GM19239 (cell line): ENCODE data around the gene SYNGR3.
"Not testable (repeated sequence)": the region's sequence is repeated elsewhere in the genome, so short reads cannot be mapped to it uniquely, and the experiment has no call there.

Experiments
- DNase-seq: peaks from one replicate; pipeline ENCODE4 v3.0.0; 2011; ENCODE audit warnings: low spot score; ENCODE audit not compliant: insufficient read length
- FAIRE-seq: peaks from 2 replicates; lab custom pipeline; 2011; peaks lifted over from hg19 to GRCh38; lab: Jason Lieb, UNC

The SYNGR3 gene

DNA sequence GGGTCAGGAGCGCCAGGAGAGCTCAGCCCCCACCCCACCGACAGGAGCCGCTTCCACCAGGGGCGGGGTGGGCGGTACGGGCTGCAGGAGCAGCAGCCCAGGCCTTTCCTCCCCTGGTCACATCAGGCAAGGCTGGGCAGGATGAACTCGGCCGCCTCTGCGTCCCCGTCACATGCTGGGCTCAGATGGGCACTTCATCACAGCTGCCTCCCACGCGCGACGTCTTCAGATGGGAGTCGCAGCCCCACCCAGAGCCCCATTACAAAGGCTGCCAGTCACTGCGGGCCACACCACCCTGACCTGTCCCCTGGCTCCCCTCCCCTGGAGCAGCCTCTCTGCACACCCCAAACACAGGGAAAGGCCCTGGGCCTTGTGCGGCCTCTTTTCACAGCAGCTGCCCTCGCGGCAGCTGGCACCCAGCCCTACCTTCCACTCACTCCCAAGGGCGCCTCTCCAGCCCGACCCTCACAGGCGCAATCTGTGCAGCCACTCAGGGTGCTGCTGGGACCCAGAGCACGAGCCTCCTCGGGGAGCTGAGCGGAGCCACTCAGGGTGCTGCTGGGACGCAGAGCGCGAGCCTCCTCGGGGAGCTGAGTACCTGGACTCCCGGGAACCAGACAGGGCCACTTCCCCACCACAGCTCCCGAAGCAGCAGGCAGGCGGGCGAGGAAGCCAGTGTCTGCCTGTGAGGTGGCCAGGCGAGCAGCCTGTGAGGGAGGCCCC lies 15.2 kb downstream of the SYNGR3 start:
- FAIRE-seq (no peak), DNase-seq (no peak)

DNA sequence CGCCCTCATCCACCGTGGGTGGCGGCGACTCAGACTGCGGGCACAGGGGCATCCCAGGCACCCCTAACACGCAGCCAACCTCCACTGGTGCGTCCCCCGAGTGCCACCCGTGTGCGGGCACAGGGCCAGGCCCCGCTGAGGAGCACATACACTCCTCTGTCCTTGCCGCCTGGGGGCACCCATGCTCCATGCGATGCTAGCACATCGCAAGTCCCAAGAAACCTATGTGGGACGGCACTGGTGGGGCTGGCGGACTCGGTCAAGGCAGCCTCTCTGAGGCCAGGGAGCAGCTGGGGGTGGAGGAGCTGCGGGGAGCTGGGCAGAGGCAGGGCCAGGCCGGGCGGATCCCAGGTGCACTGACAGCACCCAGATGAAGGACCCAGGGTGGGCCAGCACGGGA lies 15.9 kb downstream of the SYNGR3 start:
- no peak for DNase-seq
- FAIRE-seq, result no peak

DNA sequence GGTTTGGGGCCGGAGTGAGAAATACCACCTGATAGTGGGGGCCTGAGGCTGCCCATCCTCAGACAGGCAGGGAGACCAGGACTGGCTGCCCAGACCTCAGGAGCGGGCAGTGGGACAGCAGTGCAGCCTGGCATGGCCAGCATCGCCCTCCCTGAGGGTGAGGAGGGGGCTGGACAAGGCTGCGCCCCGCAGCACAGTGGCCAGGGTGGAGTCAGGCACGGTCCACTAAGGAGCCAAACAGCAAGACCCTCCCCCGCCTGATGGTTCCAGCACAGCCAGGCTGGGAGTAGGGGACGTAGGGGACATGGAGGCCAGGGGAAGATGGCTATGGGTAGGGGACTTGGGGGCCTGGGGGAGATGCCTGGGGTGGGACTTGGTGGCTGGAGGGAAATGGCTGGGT lies 16.5 kb downstream of the SYNGR3 start:
- FAIRE-seq (no peak), DNase-seq (no peak)

DNA sequence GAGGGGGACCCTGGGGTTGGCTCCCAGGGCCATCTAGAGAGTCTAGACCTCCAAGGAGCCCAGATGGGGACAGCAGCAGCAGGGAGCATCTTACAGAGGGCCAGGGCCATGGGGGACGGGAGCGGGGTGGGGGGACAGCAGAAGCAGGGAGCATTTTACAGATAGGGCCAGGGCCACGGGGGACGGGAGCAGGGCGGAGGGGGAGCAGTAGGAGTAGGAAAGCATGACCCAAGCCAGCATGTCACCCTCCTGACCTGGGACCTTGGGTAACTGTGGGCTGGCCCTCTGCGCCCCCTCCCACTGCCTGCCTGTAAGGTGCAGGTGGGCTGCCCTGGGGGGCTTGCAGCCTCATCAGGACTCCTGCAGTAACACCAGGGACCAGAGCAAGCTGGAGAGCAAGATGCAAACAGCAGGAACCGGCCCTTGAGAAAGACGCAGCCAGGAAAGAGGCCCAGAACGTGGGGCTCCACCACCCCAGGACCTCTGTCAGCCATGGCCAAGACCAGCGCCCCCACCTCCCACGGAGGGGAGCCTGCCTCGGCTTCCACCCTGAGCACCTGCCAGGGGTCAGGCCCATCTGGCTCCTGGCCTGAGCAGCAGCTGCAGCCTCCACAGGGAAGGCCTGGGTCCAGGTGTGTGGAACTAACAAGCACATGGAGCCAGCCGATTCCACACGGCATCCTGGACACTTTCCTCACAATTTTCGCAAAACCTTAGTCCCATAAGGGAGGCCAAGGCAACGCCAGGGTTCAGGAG lies 17.5 kb downstream of the SYNGR3 start:
- FAIRE-seq, result no peak

DNA sequence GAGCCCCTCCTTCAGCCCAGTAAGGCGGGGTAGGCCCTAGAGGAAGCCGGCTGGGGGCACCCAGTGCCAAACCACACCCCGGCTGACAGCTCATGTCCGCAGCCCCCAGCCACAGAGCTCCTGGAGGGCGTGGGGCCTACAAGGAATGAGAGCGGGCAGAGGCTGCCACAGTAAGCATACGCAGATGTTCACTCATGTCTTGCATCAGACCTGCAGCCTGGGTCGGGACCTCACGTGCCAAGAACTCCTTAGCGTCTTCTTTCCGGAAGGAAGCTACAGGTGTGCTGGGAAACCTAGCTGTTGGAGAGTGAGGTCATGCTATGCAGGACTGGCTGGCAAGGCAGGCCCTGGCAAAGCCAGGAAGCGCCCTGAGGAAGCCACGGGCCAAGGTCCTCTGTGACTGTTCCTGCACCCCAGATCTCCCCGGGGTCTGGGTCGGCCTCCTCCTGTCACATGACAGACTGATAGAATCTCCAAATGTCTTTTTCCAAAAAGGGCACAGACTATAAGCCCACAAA lies 18.3 kb downstream of the SYNGR3 start:
- DNase-seq, result no peak

More for the DNA sequence above, 17.5 kb downstream of the SYNGR3 start:
- DNase-seq, result no peak

DNA sequence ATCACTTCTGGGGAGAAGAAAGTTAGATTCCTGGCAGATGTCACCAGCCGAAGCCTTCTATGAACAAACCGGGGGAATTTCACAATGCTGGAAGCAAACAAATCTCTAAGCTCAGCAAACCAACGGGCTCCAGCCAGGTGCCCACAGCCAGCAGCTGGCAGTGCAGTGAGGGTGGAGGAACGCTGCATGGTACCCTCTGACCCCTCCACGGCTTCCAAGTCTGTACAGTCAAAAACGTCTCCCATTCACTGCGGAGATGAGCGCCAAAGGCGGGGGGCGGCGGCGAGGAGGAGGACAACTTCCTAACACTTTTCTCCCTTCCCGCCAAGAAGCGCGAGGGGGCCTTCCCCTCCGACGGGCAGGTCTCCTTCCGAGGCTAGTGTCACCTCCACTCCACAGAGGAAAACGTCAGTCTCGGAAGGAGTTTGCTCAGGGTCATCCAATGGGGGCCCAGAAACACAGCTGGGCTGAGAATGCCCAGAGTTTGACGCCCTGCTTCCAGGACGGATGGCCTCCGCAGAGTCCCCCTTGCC lies 18.9 kb downstream of the SYNGR3 start:
- no peak for DNase-seq
- no peak for FAIRE-seq

More for the DNA sequence above, 18.3 kb downstream of the SYNGR3 start:
- no peak for FAIRE-seq

DNA sequence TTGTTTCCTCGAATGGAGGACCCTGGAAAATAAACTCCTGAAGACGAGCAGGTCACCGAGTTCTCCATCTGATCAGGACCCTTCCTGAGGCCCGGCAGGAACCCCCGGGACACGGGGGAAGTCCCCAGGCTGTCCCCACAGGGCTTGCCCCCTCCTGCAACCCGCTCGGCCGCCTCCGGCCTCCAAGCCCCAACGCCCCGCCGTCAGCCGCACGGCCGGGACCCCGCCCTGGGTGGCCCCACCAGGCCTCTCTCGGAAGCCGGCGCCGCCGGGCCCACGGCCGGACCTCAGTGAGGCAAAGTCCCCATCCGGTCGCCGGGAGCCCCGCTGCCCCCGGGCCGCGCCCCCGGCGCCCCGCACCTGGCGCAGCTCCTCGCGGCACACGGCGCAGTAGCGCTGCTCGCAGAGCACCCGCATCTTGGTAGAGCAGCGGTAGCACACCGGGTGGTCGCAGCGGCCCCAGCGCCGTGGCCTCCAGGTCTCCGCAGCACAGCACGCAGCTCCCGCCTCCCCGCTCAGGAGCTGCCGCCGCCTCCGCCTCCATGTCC lies 19.5 kb downstream of the SYNGR3 start:
- DNase-seq, result no peak
- no peak for FAIRE-seq

DNA sequence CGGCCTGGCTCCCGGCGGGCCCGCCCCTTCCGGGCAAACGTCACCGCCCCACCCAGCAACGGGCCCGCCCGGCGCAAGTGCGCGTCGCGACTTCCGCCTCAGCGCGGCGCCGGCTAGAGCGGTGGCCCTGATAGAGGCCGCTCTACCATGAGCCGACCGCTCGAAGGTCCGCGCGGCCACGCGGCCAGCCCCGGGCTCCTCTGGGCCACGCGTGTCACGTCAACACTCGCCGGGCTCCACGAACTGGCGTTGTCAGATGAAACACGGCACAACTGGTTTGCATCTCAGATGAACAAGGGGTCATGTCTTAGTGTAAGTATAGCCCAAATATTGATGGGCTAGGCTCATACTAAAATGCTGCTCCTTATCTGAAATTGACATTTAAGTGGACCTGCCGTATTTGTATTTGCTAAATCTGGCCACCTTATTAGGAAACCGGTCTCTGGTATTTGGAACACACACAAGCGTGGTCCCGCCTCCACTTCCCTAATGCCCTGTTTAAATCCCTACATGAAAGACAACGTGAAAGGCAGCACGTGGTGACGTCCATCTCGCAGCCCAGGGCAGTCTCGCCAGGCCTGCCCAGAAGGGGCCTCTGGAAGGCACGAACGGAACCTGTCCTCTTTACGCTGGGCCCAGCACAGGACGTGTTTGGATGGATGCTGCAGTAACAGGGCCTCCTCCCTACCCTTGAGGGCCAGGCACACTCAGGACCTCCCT lies 20.2 kb downstream of the SYNGR3 start, which contains the start of gene ZNF598:
TSS of gene ZNF598 (minus strand) at position 31 of the 720 bp plus-strand sequence.
- DNase-seq, result peak; percentile 96
- peak; percentile 82 for FAIRE-seq

DNA sequence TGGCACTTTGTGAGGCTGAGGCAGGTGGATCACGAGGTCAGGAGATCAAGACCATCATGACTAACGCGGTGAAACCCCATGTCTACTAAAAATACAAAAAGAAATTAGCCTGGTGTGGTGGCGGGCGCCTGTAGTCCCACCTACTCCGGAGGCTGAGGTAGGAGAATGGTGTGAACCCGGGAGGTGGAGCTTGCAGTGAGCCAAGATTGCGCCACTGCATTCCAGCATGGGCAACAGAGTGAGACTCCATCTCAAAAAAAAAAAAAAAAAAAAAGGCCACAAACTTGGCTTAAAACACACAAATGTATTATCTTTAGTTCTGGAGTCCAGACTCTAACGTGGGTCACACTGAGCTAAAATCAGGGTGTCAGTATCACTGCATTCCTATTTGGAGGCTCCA lies 22.0 kb downstream of the SYNGR3 start:
- not testable (repeated sequence) for DNase-seq, FAIRE-seq

DNA sequence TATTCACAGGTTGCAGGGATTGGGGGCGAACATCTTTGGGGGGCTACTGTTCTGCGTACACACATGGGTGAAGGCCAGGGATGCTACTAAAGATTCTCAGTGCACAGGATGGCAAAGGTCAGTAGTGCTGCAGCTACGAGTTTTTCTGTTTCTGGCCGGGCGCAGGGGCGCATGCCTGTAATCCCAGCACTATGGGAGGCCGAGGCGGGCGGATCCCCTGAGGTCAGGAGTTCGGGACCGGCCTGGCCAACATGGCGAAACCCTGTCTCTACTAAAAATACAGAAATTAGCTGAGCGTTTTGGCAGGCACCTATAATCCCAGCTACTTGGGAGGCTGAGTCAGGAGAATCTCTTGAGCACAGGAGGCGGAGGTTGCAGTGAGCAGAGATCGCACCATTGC lies 23.8 kb downstream of the SYNGR3 start:
- FAIRE-seq (no peak), DNase-seq (no peak)

DNA sequence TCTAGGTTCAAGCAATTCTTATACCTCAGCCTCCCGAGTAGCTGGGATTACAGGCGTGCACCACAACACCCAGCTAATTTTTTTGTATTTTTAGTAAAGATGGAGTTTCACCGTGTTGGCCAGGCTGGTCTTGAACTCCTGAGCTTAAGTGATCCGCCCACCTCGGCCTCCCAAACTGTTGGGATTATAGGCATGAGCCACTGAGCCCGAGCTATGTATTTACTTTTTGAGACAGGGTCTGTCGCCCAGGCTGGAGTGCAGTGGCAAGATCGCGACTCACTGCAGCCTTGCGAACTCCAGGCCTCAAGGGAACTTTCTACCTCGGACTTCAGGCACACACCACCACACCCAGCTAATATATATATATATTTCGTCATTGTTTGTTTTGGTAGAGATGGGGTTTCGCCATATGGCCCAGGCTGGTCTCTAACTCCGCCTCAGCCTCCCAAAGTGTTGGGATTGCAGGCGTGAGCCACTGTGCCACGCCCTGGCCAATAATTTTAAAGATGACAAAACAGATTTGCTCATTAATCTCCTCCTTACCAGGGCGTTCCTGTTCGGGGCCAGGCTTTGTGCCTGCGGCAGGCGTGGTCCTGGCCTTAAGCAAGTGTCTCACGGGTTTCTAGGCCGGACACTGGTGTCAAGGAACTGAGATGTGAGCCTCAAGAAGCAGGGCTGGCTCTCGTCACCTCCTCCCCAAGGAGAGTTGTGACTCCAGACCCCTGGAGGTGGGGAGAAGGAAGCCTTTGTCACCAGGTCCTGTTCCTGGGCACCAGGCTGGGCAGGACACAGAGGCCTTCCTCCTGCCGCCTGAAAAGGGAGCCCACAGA lies 25.6 kb downstream of the SYNGR3 start:
- FAIRE-seq (no peak), DNase-seq (no peak)

DNA sequence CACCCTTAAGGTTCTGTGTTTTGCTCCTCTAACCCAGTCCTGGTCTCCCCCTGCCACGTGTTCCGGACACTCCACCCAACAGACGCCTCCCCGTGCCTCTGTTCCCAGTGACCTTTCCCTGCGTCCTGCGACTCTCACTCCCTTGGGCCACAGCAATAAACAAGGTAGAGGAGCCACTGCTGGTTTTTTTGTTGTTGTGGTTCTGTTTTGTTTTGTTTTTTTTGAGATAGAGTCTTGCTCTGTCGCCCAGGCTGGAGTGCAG lies 26.1 kb downstream of the SYNGR3 start:
- DNase-seq, result no peak
- no peak for FAIRE-seq

DNA sequence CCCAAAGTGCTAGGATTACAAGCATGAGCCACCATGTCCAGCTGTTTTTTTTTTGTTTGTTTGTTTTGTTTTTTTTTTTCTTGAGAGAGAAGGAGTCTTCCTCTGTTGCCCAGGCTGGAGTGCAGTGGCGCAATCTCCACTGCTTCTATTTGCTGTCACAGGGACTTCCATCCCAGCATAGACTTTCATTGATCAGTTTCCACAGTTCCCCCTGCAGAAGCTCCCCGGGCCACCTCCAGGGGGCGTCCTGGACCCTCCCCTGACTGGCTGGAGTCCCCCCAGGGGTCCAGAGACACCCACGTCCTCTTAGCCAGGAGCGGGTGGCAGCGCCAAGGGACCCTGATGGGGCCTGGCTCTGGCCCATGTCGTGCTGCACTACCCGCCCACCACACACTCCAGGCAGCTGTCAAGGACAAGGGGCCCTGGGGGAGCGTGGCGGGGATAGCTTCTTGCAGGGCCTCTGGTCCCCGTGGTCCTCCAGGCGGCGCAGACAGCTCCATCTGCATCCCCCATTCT lies 26.7 kb downstream of the SYNGR3 start:
- FAIRE-seq (no peak), DNase-seq (no peak)

DNA sequence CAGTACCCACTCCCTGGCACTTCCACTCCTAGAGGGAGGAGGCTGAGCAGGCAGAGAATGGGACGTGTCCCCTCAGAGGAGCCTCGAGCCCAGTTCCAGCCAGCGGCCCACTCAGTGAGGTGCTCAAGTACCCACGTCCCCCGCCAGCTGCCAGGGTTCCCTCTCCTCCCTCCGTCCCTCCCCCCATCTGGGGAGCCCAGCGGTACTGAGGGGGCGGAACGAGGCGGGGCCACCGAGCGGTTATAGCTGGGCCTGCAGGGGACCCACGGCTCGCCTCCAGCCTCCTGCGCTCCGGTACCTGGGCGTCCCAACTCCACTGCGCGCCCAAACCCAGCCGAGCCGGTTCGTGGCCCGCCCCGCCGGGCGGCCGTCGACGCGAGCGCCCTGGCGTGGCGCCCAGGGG lies 29.7 kb downstream of the SYNGR3 start, which contains the start of gene NPW:
TSS of gene NPW (plus strand) at position 268 of the 403 bp plus-strand sequence.
- no peak for DNase-seq
- FAIRE-seq, result no peak

DNA sequence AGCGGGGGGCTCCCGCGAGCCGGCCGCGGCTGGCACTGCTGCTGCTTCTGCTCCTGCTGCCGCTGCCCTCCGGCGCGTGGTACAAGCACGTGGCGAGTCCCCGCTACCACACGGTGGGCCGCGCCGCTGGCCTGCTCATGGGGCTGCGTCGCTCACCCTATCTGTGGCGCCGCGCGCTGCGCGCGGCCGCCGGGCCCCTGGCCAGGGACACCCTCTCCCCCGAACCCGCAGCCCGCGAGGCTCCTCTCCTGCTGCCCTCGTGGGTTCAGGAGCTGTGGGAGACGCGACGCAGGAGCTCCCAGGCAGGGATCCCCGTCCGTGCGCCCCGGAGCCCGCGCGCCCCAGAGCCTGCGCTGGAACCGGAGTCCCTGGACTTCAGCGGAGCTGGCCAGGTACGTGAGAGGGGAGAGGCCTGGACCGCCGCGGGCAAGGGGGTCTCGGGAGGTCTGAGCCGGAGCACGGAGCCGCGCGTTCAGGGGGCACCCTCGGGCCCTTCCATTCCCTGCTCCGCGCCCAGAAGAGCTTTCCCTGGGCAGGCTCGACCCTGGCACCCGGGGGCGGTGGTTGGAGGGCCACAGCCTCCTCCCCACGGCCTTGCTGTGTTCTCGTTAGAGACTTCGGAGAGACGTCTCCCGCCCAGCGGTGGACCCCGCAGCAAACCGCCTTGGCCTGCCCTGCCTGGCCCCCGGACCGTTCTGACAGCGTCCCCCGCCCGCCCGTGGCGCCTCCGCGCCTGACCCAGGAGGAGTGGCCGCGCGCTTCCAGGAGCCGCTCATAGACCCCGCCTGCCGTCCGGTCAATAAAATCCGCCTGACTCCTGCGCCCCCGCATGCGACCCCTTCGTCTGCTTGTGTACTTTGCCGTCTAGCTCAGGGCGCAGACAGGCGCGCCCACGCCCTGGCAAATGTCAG lies 30.4 kb downstream of the SYNGR3 start:
- FAIRE-seq (no peak), DNase-seq (no peak)

DNA sequence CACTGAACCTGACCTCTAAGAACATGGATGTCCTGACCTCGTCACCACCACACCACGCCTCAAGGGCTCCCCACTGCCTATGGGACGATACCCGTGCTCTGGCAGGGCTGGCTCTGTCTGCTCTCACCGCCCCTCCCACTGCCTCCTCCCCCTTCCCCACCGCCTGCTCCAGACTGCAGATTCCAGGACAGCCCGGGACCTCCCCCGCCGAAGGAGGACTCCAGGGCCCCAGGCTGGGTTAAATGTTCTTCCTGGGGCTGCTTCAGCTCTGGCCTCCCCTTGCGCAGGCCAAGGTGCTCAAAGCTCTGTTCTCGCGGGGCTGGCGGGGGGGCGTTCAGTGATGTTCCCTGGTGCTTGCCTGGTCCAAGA lies 32.9 kb downstream of the SYNGR3 start:
- DNase-seq, result no peak
- FAIRE-seq, result no peak

DNA sequence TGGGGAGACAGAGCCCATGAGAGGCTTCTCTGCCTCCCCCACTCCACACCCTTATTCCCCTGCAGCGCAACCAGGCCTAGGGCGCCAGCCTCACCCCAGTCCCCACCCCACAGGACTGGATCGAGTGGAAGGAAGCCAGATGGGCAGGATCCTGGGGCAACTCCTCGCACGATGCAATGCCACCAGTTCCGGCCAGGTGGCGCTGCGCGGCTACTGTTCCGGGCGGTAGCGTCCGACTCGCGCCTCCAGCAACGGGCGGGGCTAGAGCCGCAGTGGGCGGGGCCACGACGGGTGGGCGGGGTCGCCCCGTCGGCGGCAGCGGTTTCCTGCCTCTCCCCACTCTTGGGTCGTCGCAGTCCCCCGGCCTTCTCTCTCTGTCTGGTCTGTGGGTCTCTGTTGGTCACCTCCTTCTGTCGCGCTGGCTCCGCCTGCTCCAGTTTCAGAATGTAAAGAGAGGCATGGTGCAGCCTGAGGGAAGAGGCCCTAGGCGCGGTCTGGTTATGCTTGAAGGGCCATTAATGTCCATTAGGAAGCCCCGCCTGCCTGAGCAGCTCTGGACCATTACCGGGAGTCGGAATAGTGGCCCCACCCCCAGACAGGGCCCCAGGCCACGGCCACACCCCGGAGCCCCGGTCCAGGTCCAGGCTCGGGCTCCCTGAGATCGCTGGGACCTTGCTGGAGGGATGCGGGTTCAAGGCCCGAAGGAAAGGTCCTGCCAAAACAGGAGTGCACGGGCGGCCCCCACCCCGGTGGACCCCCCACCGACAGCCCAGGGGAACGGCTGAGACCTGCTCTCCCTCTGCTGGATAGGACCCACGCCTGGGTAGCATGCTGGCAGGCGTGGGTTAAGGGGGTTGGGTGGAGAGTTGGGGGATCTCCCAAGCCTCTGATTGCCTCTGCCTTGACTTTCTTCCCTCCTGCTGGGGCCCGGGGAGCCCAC lies 33.6 kb downstream of the SYNGR3 start:
- FAIRE-seq (peak; percentile 87), DNase-seq (peak; percentile 100)
